GM18870 (cell line): Measurements from ENCODE around the gene NUAK1.

Experiments used
- ATAC-seq: cut with Tn5 transposase; IDR thresholded peaks from one replicate; pipeline ENCODE4 v1.9.1; 2021; ENCODE audit warnings: moderate library complexity; ENCODE audit not compliant: unreplicated experiment

NUAK1 gene

DNA sequence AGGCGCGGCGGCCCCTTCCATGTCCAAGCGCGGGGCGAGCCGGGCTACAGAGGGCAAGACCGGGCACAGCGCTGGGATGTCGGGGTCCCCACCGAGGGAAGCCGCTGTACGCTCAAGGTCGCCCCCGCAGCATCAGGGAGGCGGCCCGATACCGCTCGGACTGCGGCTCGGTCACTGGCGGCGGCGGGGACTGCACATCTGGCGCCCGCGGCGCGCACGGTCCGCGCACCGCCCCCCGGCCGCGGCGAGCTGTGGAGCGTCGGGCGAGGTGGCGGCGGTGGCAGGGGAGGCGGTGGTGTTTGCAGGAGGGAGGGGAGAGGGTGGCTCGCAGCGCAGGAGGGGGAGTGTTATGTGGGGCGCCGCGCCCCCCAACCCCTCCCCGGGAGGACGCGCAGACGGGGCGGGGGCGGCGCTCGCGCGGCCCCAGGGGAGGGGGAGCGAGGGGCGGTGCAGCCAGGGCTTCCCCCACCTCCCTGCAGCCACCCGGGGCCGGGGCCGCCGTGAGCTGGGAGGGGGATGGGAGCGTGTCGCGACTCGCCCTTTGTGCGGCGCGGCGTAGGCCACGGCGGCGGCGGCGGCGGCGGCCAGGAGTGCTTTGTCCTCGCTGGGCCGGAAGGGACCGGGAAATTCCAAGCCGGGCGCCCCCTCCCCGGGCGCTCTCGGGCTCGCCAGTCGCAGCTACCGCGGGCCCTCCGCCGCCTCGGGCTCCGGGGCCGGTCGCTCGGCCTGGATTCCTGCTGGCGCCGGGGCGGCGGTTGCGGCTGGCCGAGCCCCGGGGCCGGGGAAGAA, at the start of gene NUAK1:
TSS of gene NUAK1 (minus strand) at position 322 of the 789 bp plus-strand sequence. CDS start at position 21, 301 bp downstream.
- ATAC-seq = no peak

DNA sequence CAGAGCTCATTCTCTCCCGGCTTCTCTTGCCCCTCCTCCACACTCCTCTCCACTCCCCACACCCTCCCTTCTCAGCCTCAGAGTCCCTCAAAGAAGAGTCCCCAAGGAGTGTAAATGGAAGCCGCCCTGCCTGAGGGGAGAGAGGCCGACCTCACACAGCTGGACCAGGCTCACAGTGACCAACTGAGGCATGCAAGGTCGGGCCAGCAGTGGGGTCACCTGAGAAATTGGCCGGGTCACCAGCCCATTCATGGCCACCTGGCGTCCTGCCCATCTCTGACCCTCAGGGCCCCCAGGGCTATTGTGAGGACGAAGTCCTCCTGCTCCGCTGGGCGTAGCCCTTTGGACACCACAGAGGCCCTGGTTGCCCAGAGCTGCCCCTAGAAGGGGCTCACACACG, 49.5 kb upstream of the NUAK1 start:
- ATAC-seq = no peak

DNA sequence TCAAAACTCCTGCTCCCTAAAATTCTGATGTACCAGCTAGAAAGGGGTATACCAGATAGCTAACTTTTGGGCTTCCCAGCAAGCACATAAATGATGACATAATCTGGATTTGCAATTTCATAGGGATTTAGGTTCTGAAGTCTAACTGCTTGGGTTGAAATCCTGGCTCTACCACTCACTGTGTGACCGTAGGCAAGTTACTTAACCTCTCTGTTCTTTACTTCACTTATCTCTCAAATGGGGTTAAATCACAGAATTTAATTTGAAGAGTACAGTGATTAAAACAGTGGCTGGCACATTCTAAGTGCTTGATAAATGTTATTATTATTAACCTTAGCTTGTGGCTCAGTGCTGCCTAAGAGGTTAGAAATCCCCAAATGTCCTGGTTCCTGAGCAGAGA, 49.1 kb upstream of the NUAK1 start:
- no peak for ATAC-seq

DNA sequence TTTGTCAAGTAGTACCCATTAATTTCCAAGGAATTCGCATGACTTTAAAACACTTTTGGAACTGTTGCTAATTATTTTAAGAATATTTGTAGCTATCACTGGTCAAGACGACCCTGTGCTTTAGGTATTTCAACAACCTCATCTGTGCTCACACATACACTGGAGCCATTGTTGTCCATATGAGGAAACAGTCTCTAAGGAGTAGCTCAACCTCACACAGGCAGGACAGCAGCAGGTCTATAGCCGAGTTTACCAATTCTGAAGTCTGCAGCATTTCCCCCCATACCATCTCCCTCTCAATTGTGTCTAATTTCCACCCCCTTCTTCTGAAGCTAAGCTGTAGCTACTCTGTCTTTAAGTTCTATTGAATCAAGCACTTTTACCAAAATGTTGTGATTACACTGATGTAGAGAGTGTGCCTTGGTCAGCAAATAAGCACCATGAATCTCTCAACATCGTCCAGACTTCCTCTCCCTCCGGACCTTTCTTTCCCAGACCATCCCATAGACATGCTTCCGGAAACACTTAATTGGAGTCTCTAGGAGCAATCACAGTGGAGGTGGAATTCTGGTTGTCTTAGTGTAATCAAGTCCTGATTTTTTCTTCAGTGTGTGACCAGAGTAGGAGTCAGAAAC, 48.5 kb upstream of the NUAK1 start:
- ATAC-seq = no peak

DNA sequence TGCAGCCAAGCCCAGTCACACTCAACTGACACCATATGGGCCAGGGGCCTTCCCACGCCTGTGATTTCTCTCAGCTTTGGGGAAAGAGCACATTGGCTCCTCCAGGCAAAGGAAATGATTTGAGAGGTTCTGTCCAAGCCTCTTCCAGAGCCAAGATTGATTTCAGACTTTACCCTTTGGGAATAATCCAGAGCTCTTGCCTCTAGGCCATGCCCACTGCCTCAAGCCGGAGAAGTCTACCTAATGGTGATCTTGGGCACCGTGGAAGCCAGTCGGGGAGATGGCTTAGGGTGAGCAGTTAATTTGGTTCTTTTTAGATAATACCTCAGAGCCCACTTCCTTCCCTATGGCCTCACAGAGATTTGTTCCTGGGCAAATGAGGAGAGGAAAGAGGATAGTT, 45.0 kb upstream of the NUAK1 start:
- ATAC-seq = no peak

DNA sequence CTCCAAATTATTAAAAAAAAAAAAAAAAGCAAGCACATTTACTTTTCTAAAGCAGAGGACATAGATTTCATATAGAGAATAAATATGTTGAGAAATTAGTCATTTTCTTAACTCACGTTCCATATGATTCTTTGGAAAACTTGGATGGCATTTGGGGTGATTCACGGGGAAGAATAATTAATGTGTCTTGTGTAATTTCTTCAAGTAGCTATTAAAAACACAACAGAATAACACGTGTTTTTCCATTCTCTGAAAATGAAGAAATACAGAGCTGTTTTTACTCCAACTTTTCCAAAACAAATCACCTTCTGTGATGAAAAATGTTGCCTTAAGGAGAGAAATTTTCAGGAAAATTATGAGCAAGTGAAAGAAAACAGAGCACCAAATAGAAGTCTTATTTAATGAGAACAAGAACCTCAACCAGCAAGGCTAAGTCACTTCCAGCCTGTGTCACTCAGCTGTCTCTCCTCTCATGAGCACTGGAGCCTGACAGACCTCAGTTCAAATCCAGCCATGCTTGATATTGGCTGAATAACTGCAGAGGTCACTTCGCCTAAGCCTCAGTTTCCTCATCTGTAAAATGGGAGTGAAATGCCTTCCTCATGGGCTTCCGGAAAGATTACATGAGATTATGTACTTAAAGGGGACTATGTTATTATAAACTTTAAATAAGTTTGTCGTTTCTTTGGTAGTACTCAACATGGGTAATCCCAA, 42.8 kb upstream of the NUAK1 start:
- ATAC-seq = no peak

DNA sequence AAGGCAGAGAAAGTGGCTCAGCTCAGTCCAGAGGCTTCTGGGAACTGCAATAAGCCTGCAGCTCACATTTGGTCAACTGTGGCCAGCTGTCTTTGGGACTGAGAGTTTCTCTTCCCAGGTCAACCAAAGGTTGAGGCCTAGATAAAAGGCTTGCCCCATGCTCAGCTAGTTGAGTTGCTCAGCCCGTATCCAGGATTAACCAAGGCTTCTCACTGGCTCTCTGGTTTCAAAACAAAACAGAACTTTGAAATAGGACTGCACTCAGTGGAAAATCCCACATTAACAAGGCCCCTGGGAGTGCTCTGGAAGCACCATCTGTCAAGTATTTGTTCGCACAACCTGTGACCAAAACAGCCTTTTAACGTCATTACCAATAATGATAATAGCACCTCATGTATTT, 40.3 kb upstream of the NUAK1 start:
- ATAC-seq = no peak

DNA sequence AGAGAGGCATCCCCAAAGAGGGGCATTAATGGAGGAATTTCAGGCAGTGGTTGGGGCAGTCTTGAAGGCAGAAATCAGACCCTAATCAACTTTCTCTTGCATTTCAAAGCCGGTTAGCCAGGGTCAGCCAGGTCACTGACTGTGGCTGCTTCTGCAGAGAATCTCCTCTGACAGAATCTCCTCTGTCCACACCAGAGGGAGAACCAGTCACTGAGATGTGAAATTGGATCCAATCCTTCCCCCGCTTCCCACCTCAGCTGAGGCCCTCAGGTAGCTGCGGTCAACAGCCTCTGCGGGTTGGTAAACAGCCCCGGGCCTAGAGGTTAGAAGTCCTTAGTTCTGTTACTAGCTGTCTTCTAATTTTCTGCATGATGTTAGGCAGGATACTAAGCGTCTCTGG, 39.8 kb upstream of the NUAK1 start:
- no peak for ATAC-seq

DNA sequence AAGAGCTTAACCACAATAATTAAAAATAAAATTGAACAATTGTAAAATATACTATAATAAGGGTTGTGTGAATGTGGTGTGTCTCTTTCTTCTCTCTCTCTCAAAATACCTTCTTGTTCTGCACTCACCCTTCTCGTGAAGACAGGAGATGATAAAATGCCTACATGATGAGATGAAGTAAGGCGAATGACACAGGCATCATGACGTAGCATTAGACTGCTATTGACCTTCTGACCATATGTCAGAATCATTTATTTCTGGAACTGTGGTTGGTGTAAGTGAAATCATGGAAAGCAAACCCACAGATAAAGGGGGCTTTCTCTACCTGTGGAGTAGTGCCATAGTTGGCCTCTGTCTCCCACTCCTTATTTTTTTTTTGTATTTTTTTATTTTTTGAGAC, 37.8 kb upstream of the NUAK1 start:
- no peak for ATAC-seq

DNA sequence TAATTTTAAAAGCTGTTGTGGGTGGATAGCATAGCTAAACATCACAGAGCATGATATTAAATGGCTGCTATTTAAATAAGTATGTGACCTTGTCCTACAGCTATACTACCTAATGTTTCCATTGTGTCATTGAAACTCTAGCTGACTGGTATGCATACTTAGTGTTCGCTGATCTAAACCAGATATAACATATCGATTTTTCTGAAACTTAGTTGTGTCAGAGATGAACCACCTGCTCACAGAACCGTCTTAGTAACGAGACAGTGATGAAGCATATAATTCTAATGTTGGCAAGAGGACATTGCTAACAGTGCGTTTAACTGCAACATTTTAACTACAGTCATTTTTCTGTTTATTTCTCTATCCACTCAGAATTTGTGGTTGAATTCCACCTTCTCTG, 36.1 kb upstream of the NUAK1 start:
- ATAC-seq = no peak

DNA sequence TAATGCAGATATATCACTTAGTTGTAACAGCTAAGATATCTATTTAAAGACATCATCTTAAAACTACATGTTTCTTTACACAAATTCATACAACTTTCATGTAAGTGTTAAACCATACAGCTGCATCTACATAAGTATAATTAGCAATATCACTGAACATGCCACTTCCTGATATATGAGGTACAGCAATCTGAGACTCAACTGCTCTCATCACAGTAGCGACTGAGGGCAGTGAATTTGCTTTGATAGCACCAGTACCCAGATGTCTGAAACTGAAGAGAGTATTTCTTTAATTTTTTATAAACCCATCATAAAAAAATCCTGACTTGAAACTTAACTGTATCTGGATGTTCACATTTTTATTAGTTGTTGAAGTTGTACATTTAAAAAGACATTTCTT, 34.7 kb upstream of the NUAK1 start:
- no peak for ATAC-seq

DNA sequence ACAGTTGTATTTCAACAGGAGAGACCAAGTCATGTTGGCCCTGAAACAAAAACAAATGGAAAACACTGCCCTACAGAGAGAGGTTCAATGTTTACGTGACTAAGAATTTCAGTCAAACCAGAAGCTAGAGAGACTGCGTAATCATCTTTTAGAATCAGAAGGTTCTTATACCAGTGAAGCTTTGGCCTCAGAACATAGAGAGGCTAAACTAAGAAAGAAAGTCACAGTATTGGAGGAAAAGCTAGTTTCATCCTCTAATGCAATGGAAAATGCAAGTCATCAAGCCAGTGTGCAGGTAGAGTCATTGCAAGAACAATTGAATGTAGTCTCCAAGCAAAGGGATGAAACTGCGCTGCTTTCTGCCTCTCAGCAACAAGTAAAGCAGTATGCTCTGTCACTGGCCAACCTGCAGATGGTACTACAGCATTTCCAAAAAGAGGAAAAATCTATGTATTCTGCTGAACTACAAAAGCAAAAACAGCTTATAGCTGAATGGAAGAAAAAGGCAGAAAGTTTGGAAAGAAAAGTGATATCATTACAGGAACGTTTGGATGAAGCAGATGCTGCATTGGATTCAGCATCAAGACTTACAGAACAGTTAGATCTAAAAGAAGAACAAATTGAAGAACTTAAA, 32.5 kb upstream of the NUAK1 start:
- ATAC-seq = no peak

DNA sequence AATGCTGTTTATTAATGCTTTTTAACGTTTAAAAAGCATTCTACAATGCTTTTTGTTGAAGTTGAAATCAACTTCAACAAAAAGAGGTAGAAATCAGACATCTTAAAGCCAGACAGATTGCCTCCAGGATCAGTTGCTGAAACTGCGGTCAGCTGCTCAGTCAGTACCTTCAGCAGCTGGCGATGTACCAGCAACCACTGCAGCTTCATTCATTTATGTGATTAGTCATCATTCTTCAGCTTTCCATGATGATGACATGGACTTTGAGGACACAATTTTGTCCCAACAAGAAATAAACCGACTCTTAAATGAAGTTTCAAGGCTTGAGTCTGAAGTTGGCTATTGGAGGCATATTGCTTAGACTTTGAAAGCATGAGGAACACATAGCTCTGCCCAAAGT, 31.5 kb upstream of the NUAK1 start:
- ATAC-seq = no peak

DNA sequence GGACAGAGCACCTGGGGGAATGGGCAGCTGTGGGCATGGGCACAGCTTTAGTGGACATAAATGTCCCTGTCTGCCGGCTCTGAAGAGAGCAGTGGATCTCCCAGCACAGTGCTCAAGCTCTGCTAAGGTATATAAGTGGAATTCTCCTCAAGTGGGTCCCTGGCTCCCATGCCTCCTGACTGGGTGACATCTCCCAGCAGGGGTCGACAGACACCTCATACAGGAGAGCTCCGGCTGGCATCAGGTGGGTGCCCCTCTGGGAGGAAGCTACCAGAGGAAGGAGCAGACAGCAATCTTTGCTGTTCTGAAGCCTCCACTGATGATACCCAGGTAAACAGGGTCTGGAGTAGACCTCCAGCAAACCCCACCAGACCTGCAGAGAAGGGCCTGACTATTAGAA, 25.0 kb upstream of the NUAK1 start:
- ATAC-seq = no peak

DNA sequence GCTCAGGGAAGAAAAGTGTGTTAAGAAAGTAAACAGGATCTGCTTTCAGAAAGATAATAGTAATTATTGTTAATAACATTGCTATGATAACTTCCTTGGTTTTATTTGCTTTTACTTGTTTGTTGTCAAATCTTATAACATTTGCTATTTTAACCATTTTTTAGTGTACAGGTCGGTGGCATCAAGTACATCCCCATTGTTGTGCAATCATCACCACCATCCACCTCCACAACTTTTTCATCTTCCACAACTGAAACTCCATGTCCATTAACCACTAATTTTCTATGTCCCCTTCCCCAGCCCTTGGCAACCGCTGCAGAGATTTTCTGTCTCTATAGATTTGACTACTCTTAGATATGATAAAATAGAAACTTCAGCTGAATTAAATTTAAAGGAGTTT, 22.7 kb upstream of the NUAK1 start:
- ATAC-seq = no peak

DNA sequence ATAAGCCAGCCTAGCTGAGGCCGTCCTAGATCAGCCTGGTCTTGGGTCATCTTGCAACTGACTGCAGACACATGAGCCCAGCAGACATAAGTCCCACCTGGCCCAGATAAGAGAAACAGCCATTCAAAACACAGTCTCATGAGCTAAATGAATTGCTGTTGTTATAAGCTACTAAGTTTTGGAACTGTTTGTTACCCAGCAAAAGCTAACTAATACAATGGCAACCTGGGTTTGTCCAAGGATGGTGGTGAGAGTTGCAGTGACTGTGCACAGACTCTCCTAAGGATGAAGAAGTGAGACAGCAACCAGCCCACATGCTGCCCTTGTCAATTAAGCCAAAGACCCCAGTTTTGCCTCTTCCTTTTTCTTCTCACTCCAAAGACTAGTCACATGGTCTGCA, 22.2 kb upstream of the NUAK1 start:
- no peak for ATAC-seq

DNA sequence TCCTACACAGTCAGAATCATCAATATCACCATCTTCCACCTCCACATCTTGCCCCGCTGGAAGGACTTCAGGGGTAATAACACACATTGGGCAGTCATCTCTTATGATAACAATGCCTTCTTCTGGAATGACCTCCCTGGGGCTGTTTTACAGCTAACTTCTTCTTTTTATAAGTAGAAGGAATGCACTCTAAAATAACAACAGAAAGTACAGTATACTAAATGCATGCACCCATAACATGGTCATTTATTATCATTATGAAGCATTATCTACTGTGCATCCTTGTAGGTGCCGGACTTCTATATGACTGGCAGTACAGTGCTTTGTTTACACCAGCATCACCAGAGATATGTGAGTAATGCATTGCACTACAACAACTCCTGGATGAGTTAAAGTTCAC, 19.0 kb upstream of the NUAK1 start:
- ATAC-seq = no peak

DNA sequence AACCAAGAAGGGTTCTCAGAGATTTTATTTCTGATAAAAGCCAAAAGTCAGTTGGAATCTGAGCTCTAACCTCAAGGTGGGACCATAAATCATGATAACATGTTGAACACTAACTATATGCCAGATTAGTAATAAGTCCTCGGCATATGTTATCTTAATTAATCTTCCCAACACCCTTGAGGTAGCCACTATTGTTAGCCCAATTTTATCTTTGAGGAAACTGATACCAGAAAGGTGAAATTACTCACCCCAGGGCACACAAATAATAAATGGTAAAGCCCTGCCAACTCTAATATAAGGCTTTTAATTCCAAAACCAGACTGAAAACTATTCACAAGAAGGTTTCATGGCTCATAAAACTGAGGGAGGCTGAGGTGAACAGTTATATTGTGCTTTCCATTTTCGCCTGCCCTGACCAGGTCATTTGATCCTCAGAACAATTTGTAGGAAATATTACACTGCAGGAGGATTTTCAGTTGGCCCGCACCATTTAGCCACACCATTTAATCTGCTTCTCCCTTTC, 16.1 kb upstream of the NUAK1 start:
- no peak for ATAC-seq

DNA sequence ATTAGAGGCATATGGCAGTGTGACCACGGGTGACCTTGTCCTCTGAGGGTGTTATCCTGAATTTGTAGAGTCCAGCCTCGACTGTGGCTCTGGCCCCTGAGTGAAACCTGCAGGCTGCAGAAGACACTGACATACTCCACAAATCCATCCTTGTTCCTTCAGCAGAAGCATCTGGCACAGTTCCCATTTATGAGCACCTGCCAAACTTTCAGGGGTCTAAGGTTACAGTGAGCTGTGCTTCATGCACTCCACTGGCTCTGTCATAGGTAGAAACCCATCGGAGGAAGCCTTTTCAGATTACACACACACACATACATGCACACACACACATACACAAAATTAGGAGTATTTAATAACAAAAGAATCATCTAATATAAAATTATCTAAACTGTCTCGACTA, 13.6 kb upstream of the NUAK1 start:
- ATAC-seq = no peak

DNA sequence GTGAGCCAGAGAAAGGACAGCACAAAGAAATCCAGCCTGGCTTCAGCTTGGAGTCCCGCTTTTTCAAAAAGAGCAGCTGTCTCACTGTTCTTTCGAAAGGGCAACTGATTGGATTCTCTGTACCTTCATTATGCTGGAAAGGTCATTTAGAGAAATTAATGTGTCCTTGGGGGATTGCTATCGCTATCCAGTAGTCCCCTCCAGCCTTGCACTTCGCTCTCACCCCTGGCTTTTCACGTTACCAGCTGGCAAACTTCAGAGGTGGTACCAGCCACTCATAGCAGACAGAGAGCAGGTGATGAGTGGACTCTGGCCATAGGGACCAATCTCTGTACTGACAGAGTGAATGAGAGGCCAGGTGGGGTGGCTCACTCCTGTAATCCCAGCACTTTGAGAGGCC, 11.8 kb upstream of the NUAK1 start:
- no peak for ATAC-seq

DNA sequence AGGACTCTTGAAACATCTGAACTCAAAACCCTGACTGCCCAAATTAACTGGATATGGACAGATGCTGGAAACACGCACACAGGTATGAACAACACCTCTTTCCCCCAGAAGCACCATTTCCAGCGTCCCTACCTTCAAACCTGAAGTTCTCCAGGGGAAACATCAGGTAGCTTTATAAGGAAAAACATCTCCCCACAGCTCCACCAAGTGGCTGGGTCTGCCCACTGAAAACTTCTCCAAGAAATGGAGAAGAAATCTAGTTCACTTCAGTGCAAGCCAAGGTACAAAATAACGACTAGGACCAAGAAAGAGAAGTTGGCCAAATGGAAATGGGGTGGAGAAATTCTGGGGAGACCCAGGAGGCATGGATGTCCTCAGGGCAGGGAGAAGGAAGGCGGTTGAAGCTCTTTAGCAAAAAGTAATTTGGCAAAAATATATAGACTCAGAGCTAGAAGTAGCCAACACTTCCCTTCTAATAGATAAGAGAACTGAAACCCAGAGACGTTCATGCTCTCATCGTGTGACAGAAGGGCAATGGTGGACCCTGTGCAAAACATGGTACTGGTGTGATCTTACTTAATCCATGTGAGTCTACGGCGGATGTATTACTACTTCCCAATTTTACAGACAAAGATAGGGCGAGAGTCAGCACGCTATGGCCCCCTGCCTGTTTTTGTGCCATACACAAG, 10.5 kb upstream of the NUAK1 start:
- no peak for ATAC-seq
